Liver (tissue), 9 donors: ENCODE results near the gene MACROD1. TPM values are rescaled to one million over a fixed set of nuclear protein-coding genes. Genes with fewer than 3 reads are reported as not detected.

Experiments used
- DNase-seq: peaks from one replicate; pipeline ENCODE4 v3.0.0-alpha.2; 2017; ENCODE audit warnings: low spot score
- H3K27ac ChIP-seq, 2 donors: one replicate each; pipeline ENCODE4 v1.7.0; 2013; ENCODE audit warnings: inconsistent platforms in 2 of 2, low read length in 2 of 2, control low read depth in 1 of 2, low read depth in 1 of 2, mild to moderate bottlenecking in 1 of 2
- H3K27me3 ChIP-seq, 4 donors: one replicate each; pipeline versions ENCODE4 v1.6.1 to v1.7.0; 2013; ENCODE audit warnings: low read length in 3 of 4, inconsistent platforms in 1 of 4, mild to moderate bottlenecking in 1 of 4, moderate library complexity in 1 of 4; ENCODE audit not compliant: control insufficient read depth in 4 of 4, insufficient read depth in 4 of 4
- H3K36me3 ChIP-seq, 4 donors: one replicate each; pipeline versions ENCODE4 v1.6.1 to v1.7.0; 2013; ENCODE audit warnings: low read length in 3 of 4, mild to moderate bottlenecking in 3 of 4, low read depth in 1 of 4, moderate library complexity in 1 of 4; ENCODE audit not compliant: control insufficient read depth in 4 of 4, insufficient read depth in 3 of 4
- H3K4me1 ChIP-seq, 4 donors: one replicate each; pipeline versions ENCODE4 v1.6.1 to v1.7.0; 2013; ENCODE audit warnings: low read length in 3 of 4, mild to moderate bottlenecking in 3 of 4, moderate library complexity in 1 of 4; ENCODE audit not compliant: control insufficient read depth in 4 of 4, insufficient read depth in 4 of 4
- H3K4me3 ChIP-seq, 3 donors: one replicate each; pipeline versions ENCODE4 v1.6.1 to v1.7.0; 2013; ENCODE audit warnings: low read length in 3 of 3, control low read depth in 1 of 3, low read depth in 1 of 3, mild to moderate bottlenecking in 1 of 3
- H3K9ac ChIP-seq, 2 donors: one replicate each; pipeline ENCODE4 v1.7.0; 2013; ENCODE audit warnings: low read length in 2 of 2, mild to moderate bottlenecking in 2 of 2, moderate library complexity in 2 of 2, control low read depth in 1 of 2, low read depth in 1 of 2
- H3K9me3 ChIP-seq, 4 donors: one replicate each; pipeline versions ENCODE4 v1.6.1 to v1.7.0; 2013; ENCODE audit warnings: low read length in 3 of 4; ENCODE audit not compliant: control insufficient read depth in 4 of 4
- EGR1 ChIP-seq, 2 donors: IDR thresholded peaks; 2 replicates each; pipeline ENCODE4 v1.6.1; 2016 to 2018; ENCODE audit warnings: antibody characterized with exemption in 2 of 2, low read depth in 2 of 2
- FOXA1 ChIP-seq: IDR thresholded peaks from 2 replicates; pipeline ENCODE4 v1.6.1; 2016; ENCODE audit warnings: antibody characterized with exemption
- FOXA2 ChIP-seq: IDR thresholded peaks from 2 replicates; pipeline ENCODE4 v1.6.1; 2016; ENCODE audit warnings: antibody characterized with exemption
- GABPA ChIP-seq, 2 donors: IDR thresholded peaks in 1 of 2; conservative IDR thresholded peaks in 1 of 2; 2 replicates each; pipeline ENCODE4 v1.6.1; 2016; ENCODE audit warnings: antibody characterized with exemption in 2 of 2, mild to moderate bottlenecking in 1 of 2, moderate library complexity in 1 of 2
- HNF4A ChIP-seq, 2 donors: conservative IDR thresholded peaks; 2 replicates each; pipeline ENCODE4 v1.6.1; 2016; ENCODE audit warnings: antibody characterized with exemption in 2 of 2, mild to moderate bottlenecking in 2 of 2
- HNF4G ChIP-seq: IDR thresholded peaks from 2 replicates; pipeline ENCODE4 v1.6.1; 2016; ENCODE audit warnings: antibody characterized with exemption
- JUND ChIP-seq, 2 donors: IDR thresholded peaks; 2 replicates each; pipeline ENCODE4 v1.6.1; 2016; ENCODE audit warnings: antibody characterized with exemption in 2 of 2
- NR2F2 ChIP-seq: IDR thresholded peaks from 2 replicates; pipeline ENCODE4 v1.6.1; 2016; ENCODE audit warnings: antibody characterized with exemption
- RXRA ChIP-seq, 2 donors: IDR thresholded peaks; 2 replicates each; pipeline ENCODE4 v1.6.1; 2017 to 2018; ENCODE audit warnings: antibody characterized with exemption in 2 of 2, mild to moderate bottlenecking in 1 of 2
- SP1 ChIP-seq: IDR thresholded peaks from 2 replicates; pipeline ENCODE4 v1.6.1; 2018; ENCODE audit warnings: antibody characterized with exemption, mild to moderate bottlenecking
- YY1 ChIP-seq: IDR thresholded peaks from 2 replicates; pipeline ENCODE4 v1.6.1; 2016; ENCODE audit warnings: antibody characterized with exemption, mild to moderate bottlenecking
- WGBS: extraction: QIAGEN DNeasy Blood & Tissue Kit; methylation state at CpG from one replicate; pipeline ENCODE4 v1.1.7; 2013; 5-methylcytosine and 5-hydroxymethylcytosine counted together
- polyA plus RNA-seq, 2 donors: library from polyadenylated mRNA; stranded (reverse) in 1 of 2; unstranded in 1 of 2; fragments of 200-250 nt in 1 of 2; fragments of >200 nt in 1 of 2; fragmentation: Nextera tagmentation in 1 of 2; extraction: Ambion mirVana in 1 of 2; gene quantifications; one replicate each; pipeline versions ENCODE4 v1.2.1 to v1.2.3, GENCODE V29; 2013 to 2015
- total RNA-seq, 2 donors: library from RNA; depleted of rRNA; stranded (reverse); fragments of >200 nt; gene quantifications; one replicate each; pipeline ENCODE4 v1.2.3, GENCODE V29; 2014
- TF ChIP-seq, protein P1 (sequence below): IDR thresholded peaks from 2 replicates; pipeline ENCODE4 v1.6.1; 2016; ENCODE audit warnings: antibody characterized with exemption
- TF ChIP-seq, protein P2 (sequence below): IDR thresholded peaks from 2 replicates; pipeline ENCODE4 v1.6.1; 2016; ENCODE audit warnings: antibody characterized with exemption
- TF ChIP-seq, protein P3 (sequence below): IDR thresholded peaks from 2 replicates; pipeline ENCODE4 v1.6.1; 2016; ENCODE audit warnings: antibody characterized with exemption
- TF ChIP-seq, protein P4 (sequence below): IDR thresholded peaks from 2 replicates; pipeline ENCODE4 v1.6.1; 2016; ENCODE audit warnings: antibody characterized with exemption, mild to moderate bottlenecking
- donor health status: healthy.
- donor health status: healthy.
- donor health status: healthy.
- donor health status: healthy.
- donor health status: healthy.

The MACROD1 gene
- total and polyA plus RNA-seq, 4 donors, result 8.9 to 25.9 (median 13.1) TPM

DNA sequence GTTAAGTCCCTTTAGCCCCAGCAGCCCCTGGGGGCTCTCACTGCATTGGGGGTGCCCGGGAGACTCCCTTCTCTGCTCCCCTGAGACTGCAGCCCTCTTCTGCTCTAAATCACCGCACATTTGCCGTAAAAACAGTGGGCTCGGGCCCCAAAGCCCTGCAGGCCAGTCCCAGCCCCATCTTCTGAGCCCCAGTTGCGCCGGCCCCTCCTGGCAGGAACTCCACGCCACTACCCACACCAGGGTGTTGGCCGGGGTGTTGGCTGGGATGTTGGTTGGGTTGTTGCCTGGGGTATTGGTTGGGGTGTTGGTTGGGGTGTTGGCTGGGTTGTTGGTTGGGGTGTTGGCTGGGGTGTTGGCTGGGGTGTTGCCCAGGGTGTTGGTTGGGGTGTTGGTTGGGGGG lies 156.2 kb downstream of the MACROD1 start (continued):
- no peak for TF ChIP-seq FOXA2
- TF ChIP-seq HNF4A (conservative IDR thresholded peaks at IDR 0.05), result no peak
- TF ChIP-seq NR2F2, result no peak

DNA sequence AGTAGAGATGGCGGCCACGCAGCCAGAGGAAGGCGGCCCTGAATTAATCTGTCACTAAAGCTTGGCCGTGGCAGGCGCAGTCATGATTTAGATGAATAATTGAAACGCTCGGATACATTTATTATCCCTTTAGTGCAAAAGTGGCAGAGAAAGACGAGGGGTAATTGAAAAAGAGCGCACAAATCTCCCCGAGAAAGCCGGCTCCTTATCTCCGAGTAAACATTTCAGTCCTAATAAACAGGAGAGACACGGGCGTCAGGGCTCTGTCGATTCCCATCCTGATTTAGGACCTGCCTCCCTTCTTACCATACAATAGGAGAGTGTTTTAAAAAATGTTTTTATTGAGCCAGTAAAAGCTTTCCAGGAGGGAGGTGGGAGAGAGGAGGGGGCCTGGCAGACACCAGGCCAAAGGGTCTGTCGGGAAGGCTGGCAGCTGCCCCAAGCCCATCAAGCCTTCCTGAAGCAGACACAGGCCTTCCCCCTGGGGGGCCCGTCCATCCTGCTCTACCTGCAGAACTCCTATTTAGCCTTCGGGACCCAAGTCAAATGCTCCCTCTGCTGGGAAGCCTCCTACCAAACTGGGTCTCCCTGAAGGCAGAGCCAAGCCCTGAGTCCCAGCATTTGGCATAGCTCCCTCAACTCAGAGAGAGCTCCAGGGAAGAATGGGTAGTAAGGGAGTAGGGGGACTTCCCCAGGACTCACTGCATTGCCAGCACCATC lies 156.8 kb downstream of the MACROD1 start:
- H3K36me3 ChIP-seq, result no peaks in the 10 kb centered on the region
- H3K4me3 ChIP-seq, result no peak overlapping the region
- no peak for DNase-seq
- no peak for TF ChIP-seq FOXA2
- TF ChIP-seq SP1, result no peak
- TF ChIP-seq, protein P1, sequence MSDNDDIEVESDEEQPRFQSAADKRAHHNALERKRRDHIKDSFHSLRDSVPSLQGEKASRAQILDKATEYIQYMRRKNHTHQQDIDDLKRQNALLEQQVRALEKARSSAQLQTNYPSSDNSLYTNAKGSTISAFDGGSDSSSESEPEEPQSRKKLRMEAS, result no peak
- no peak for TF ChIP-seq HNF4A (conservative IDR thresholded peaks at IDR 0.05)
- no peak for TF ChIP-seq EGR1 (IDR thresholded peaks at IDR 0.05; ENCODE audit: low read depth in 2 of 2)
- no peak for TF ChIP-seq GABPA (IDR thresholded peaks at IDR 0.05 in 1 of 2, conservative IDR thresholded peaks at IDR 0.05 in 1 of 2)
- TF ChIP-seq FOXA1, result no peak
- TF ChIP-seq, protein P2, sequence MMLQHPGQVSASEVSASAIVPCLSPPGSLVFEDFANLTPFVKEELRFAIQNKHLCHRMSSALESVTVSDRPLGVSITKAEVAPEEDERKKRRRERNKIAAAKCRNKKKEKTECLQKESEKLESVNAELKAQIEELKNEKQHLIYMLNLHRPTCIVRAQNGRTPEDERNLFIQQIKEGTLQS, result no peak
- TF ChIP-seq, protein P3, sequence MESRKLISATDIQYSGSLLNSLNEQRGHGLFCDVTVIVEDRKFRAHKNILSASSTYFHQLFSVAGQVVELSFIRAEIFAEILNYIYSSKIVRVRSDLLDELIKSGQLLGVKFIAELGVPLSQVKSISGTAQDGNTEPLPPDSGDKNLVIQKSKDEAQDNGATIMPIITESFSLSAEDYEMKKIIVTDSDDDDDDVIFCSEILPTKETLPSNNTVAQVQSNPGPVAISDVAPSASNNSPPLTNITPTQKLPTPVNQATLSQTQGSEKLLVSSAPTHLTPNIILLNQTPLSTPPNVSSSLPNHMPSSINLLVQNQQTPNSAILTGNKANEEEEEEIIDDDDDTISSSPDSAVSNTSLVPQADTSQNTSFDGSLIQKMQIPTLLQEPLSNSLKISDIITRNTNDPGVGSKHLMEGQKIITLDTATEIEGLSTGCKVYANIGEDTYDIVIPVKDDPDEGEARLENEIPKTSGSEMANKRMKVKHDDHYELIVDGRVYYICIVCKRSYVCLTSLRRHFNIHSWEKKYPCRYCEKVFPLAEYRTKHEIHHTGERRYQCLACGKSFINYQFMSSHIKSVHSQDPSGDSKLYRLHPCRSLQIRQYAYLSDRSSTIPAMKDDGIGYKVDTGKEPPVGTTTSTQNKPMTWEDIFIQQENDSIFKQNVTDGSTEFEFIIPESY, result no peak
- TF ChIP-seq RXRA (IDR thresholded peaks at IDR 0.05), result no peak
- TF ChIP-seq YY1, result no peak
- no peak for TF ChIP-seq JUND (IDR thresholded peaks at IDR 0.05)
- TF ChIP-seq HNF4G, result no peak
- TF ChIP-seq, protein P4, sequence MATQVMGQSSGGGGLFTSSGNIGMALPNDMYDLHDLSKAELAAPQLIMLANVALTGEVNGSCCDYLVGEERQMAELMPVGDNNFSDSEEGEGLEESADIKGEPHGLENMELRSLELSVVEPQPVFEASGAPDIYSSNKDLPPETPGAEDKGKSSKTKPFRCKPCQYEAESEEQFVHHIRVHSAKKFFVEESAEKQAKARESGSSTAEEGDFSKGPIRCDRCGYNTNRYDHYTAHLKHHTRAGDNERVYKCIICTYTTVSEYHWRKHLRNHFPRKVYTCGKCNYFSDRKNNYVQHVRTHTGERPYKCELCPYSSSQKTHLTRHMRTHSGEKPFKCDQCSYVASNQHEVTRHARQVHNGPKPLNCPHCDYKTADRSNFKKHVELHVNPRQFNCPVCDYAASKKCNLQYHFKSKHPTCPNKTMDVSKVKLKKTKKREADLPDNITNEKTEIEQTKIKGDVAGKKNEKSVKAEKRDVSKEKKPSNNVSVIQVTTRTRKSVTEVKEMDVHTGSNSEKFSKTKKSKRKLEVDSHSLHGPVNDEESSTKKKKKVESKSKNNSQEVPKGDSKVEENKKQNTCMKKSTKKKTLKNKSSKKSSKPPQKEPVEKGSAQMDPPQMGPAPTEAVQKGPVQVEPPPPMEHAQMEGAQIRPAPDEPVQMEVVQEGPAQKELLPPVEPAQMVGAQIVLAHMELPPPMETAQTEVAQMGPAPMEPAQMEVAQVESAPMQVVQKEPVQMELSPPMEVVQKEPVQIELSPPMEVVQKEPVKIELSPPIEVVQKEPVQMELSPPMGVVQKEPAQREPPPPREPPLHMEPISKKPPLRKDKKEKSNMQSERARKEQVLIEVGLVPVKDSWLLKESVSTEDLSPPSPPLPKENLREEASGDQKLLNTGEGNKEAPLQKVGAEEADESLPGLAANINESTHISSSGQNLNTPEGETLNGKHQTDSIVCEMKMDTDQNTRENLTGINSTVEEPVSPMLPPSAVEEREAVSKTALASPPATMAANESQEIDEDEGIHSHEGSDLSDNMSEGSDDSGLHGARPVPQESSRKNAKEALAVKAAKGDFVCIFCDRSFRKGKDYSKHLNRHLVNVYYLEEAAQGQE, result no peak
- no peak overlapping the region for H3K9ac ChIP-seq
- no peaks in the 10 kb centered on the region for H3K27me3 ChIP-seq
- 93% methylated on average over 18 of the region's 18 CpGs for WGBS
- H3K27ac ChIP-seq, result no peak overlapping the region
- no peaks in the 10 kb centered on the region for H3K9me3 ChIP-seq
- H3K4me1 ChIP-seq, result peaks cover 3 to 21% (median 9%) of the 10 kb centered on the region in 4 donors
